ENCODE results near the gene HEY2.

HEY2 gene

DNA sequence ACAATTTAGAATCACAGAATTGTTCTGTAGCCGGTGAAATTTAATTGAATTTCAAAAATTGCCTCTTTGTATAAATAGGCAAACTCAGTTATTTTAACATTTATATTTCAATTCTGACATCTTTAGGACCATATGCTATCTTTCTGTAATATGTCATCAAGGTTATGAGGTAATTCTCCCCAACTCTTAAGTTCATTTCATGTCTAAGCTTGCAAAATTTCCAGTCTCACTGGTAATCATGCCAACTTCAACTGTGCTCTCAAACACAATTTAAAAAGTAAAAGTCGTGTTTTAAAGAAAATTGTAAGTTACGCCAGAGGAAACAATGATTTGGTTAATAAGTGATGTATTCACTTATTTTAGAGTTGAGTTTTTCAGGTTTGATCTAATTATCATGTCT lies 42.7 kb downstream of the HEY2 start:
- no peak for FAIRE-seq
- TF ChIP-seq POLR2AphosphoS5 (IDR thresholded peaks at IDR 0.05; ENCODE audit: low read depth, low read length) (no peak), POLR2A (IDR thresholded peaks at IDR 0.05; ENCODE audit: low read depth, low read length) (no peak), TAF1 (IDR thresholded peaks at IDR 0.05; ENCODE audit: borderline replicate concordance, low read depth, low read length) (no peak)
- no peak for DNase-seq (ENCODE audit: insufficient read length)

GRCh38 chr6:125792680-125793079 lies 43.2 kb downstream of the HEY2 start:
- DNase-seq (ENCODE audit: insufficient read length) (no peak), FAIRE-seq (no peak)
- TF ChIP-seq POLR2A (IDR thresholded peaks at IDR 0.05; ENCODE audit: low read depth, low read length) (no peak), TAF1 (IDR thresholded peaks at IDR 0.05; ENCODE audit: borderline replicate concordance, low read depth, low read length) (no peak), POLR2AphosphoS5 (IDR thresholded peaks at IDR 0.05; ENCODE audit: low read depth, low read length) (no peak)

- DNase-seq (ENCODE audit: insufficient read length) = no peak
- TF ChIP-seq POLR2A (IDR thresholded peaks at IDR 0.05; ENCODE audit: low read depth, low read length) = no peak
- no peak for TF ChIP-seq POLR2AphosphoS5 (IDR thresholded peaks at IDR 0.05; ENCODE audit: low read depth, low read length)
- no peak for TF ChIP-seq TAF1 (IDR thresholded peaks at IDR 0.05; ENCODE audit: borderline replicate concordance, low read depth, low read length)
- no peak for FAIRE-seq
Observed at GRCh38 chr6:125793280-125793679, 43.8 kb downstream of the HEY2 start.

- FAIRE-seq (peak; percentile 21), DNase-seq (ENCODE audit: insufficient read length) (no peak)
- no peak for TF ChIP-seq POLR2AphosphoS5 (IDR thresholded peaks at IDR 0.05; ENCODE audit: low read depth, low read length)
- TF ChIP-seq POLR2A (IDR thresholded peaks at IDR 0.05; ENCODE audit: low read depth, low read length) = no peak
- no peak for TF ChIP-seq TAF1 (IDR thresholded peaks at IDR 0.05; ENCODE audit: borderline replicate concordance, low read depth, low read length)
Observed at GRCh38 chr6:125793863-125794262, 44.4 kb downstream of the HEY2 start.

GRCh38 chr6:125794342-125795137 lies 45.1 kb downstream of the HEY2 start:
- TF ChIP-seq TAF1 (IDR thresholded peaks at IDR 0.05; ENCODE audit: borderline replicate concordance, low read depth, low read length) = no peak
- no peak for TF ChIP-seq POLR2AphosphoS5 (IDR thresholded peaks at IDR 0.05; ENCODE audit: low read depth, low read length)
- TF ChIP-seq POLR2A (IDR thresholded peaks at IDR 0.05; ENCODE audit: low read depth, low read length) = no peak

DNA sequence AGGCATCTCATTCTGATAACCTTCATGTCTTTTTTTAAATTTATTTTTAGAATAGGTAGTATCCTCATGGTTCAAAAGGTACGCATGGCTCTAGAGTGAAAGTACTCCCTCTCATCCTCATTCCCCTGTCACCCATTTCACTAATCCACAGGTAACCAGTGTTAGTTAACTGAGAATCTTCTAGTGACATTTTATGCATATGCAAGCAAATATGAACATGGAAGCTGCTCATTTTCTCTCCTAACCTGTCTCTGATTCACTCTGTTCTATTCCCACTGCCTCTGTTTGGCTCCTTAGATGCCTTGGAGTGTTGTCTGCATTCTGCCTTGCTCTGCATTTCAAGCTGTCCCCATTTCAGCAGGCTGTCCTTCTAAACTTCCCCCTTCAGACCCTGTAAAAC lies 45.9 kb downstream of the HEY2 start:
- TF ChIP-seq TAF1 (IDR thresholded peaks at IDR 0.05; ENCODE audit: borderline replicate concordance, low read depth, low read length) (no peak), POLR2AphosphoS5 (IDR thresholded peaks at IDR 0.05; ENCODE audit: low read depth, low read length) (no peak), POLR2A (IDR thresholded peaks at IDR 0.05; ENCODE audit: low read depth, low read length) (no peak)
- no peak for FAIRE-seq

More at GRCh38 chr6:125794342-125795137, 45.1 kb downstream of the HEY2 start:
- DNase-seq (ENCODE audit: insufficient read length) (no peak), FAIRE-seq (no peak)

DNA sequence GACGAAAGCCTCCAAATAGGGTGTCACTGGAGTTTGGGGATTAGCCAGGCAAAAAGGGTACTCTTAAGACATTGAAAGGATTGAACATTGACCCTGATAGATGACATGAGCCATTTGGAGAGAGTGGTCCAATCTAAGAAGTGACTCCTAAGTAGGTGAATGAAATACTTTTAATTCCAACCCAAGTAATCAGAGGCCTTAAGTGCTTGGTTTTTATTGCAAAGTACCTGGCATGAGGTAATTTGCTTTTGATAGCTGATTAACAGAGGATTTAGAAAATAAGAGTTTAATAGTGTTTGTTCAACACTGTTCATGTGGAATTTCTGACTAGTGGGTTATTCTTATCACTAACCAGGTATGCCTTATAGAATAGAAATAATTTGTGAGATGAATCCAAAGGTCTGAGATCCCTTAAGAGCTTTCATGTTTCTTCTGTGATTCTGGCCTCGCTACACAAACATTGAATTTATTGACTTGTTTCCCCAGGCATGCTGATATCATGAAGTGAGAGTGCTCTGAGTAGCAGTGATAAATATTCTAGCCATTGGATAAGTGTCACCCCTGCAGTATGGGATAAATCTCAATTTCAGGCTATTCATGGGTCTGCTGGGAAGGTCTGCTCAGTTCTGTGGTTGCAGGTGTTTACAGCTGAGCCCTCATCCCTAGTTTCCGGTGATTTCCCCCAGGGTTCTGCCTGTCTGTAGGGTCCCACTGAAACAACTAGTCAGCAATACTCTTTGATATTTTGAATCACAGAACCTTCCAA lies 47.9 kb downstream of the HEY2 start:
- TF ChIP-seq POLR2A (IDR thresholded peaks at IDR 0.05; ENCODE audit: low read depth, low read length) (no peak), POLR2AphosphoS5 (IDR thresholded peaks at IDR 0.05; ENCODE audit: low read depth, low read length) (no peak)
- FAIRE-seq (peak; percentile 80), DNase-seq (ENCODE audit: insufficient read length) (no peak)

More for the DNA sequence above, 45.9 kb downstream of the HEY2 start:
- no peak for DNase-seq (ENCODE audit: insufficient read length)

- no peak for DNase-seq (ENCODE audit: insufficient read length)
- TF ChIP-seq POLR2A (IDR thresholded peaks at IDR 0.05; ENCODE audit: low read depth, low read length) = no peak
- TF ChIP-seq TAF1 (IDR thresholded peaks at IDR 0.05; ENCODE audit: borderline replicate concordance, low read depth, low read length) = no peak
- TF ChIP-seq POLR2AphosphoS5 (IDR thresholded peaks at IDR 0.05; ENCODE audit: low read depth, low read length) = no peak
- no peak for FAIRE-seq
Observed at GRCh38 chr6:125797886-125798444, 48.5 kb downstream of the HEY2 start.

- peak; percentile 77 for FAIRE-seq
Observed at GRCh38 chr6:125798734-125799508, 49.5 kb downstream of the HEY2 start.

GRCh38 chr6:125802383-125802782 lies 53.0 kb downstream of the HEY2 start:
- DNase-seq (ENCODE audit: insufficient read length) = no peak
- peak; percentile 42 for FAIRE-seq
- TF ChIP-seq POLR2AphosphoS5 (IDR thresholded peaks at IDR 0.05; ENCODE audit: low read depth, low read length) = no peak
- no peak for TF ChIP-seq POLR2A (IDR thresholded peaks at IDR 0.05; ENCODE audit: low read depth, low read length)
- no peak for TF ChIP-seq TAF1 (IDR thresholded peaks at IDR 0.05; ENCODE audit: borderline replicate concordance, low read depth, low read length)

More at GRCh38 chr6:125798734-125799508, 49.5 kb downstream of the HEY2 start:
- DNase-seq (ENCODE audit: insufficient read length) = no peak
- TF ChIP-seq POLR2A (IDR thresholded peaks at IDR 0.05; ENCODE audit: low read depth, low read length) = no peak
- no peak for TF ChIP-seq TAF1 (IDR thresholded peaks at IDR 0.05; ENCODE audit: borderline replicate concordance, low read depth, low read length)
- TF ChIP-seq POLR2AphosphoS5 (IDR thresholded peaks at IDR 0.05; ENCODE audit: low read depth, low read length) = no peak

DNA sequence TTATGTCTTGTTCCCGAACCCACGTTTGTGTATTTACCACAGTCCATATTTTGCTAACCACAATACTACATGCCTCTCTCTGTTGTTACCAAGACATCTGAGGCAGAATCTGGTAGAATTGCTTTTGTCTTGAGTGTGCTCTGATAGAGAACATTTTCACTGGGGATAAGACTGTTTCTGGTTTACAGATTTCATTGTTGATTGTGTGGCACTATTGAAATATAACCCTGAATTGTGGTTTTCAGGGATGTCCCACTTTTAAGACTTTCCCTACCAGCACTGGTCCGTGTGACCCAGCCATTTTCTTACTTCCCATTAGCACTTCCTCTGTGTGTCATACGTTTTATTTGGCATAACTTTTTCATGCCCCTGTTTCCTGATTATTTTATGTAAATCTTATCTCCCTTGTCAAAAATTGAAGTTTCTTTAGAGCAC lies 53.5 kb downstream of the HEY2 start:
- DNase-seq (ENCODE audit: insufficient read length) (no peak), FAIRE-seq (peak; percentile 91)
- TF ChIP-seq POLR2A (IDR thresholded peaks at IDR 0.05; ENCODE audit: low read depth, low read length) (no peak), POLR2AphosphoS5 (IDR thresholded peaks at IDR 0.05; ENCODE audit: low read depth, low read length) (no peak), TAF1 (IDR thresholded peaks at IDR 0.05; ENCODE audit: borderline replicate concordance, low read depth, low read length) (no peak)
